Measurements from ENCODE around the gene NXPE1.
"Not testable (repeated sequence)": the region's sequence is repeated elsewhere in the genome, so short reads cannot be mapped to it uniquely, and the experiment has no call there.

NXPE1 gene

GRCh38 chr11:114559425-114560310, at the start of gene NXPE1:
NXPE1 (minus strand) TSS chr11:114559881; CDS start chr11:114551201, 8,680 bp downstream.
- Mint-ChIP-seq H3K9me3 (no peaks in the 10 kb centered on the region), H3K4me1 (no peaks in the 10 kb centered on the region), H3K27me3 (peaks cover 49% of the 10 kb centered on the region), H3K4me3 (no peak within 1 kb of the TSS), H3K36me3 (ENCODE audit: insufficient read depth) (peaks cover 1% of the 10 kb centered on the region), H3K27ac (ENCODE audit: low read depth) (no peak within 1 kb of the TSS)
- no peak for ATAC-seq (replicated peaks; ENCODE audit: extremely low read depth, poor library complexity, severe bottlenecking)
- no peak for DNase-seq (ENCODE audit: low spot score in 2 of 2)

- DNase-seq (ENCODE audit: low spot score in 2 of 2): no peak
- H3K27me3 Mint-ChIP-seq: no peaks in the 10 kb centered on the region
- no peaks in the 10 kb centered on the region for H3K36me3 Mint-ChIP-seq (ENCODE audit: insufficient read depth)
- no peak overlapping the region for H3K27ac Mint-ChIP-seq (ENCODE audit: low read depth)
- no peaks in the 10 kb centered on the region for H3K9me3 Mint-ChIP-seq
- no peak overlapping the region for H3K4me3 Mint-ChIP-seq
- H3K4me1 Mint-ChIP-seq: no peaks in the 10 kb centered on the region
- ATAC-seq (replicated peaks; ENCODE audit: extremely low read depth, poor library complexity, severe bottlenecking): no peak
These were observed 49.7 kb upstream of the NXPE1 start for GRCh38 chr11:114609429-114609828.

- ATAC-seq (replicated peaks; ENCODE audit: extremely low read depth, poor library complexity, severe bottlenecking); H3K27ac Mint-ChIP-seq (ENCODE audit: low read depth); H3K4me1 Mint-ChIP-seq: not testable (repeated sequence)
These were observed 48.9 kb upstream of the NXPE1 start for GRCh38 chr11:114608605-114609004.

DNA sequence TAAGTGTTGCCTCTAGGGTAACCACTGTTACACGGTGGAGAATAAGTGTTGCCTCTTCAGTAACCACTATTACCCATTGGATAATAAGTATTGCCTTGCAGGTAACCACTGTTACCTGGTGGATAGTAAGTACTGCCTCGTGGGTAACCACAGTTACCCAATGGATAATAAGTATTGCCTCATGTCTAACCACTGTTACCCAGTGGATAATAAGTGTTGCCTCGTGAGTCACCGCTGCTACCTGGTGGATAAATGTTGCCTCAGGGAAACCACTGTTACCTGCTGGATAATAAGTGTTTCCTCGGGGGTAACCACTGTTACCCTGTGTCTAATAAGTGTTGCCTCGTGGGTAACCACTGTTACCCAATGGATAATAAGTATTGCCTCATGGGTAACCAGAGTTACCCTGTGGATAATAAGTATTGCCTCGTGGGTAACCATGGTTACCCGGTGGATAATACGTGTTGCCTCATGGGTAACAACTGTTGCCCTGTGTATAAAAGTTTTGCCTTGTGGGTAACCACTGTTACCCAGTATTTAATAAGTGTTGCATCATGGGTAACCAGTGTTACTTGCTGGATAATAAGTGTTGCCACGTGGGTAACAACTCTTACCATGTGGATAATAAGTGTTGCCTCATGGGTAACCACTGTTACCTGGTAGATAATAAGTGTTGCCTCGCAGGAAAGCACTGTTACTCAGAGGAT, 48.2 kb upstream of the NXPE1 start:
- DNase-seq (ENCODE audit: low spot score in 2 of 2): no peak
- H3K27me3 Mint-ChIP-seq: no peaks in the 10 kb centered on the region
- ATAC-seq (replicated peaks; ENCODE audit: extremely low read depth, poor library complexity, severe bottlenecking): no peak
- H3K36me3 Mint-ChIP-seq (ENCODE audit: insufficient read depth): no peaks in the 10 kb centered on the region
- H3K4me3 Mint-ChIP-seq: no peak overlapping the region
- H3K4me1 Mint-ChIP-seq: no peaks in the 10 kb centered on the region
- H3K9me3 Mint-ChIP-seq: no peaks in the 10 kb centered on the region
- no peak overlapping the region for H3K27ac Mint-ChIP-seq (ENCODE audit: low read depth)

More at GRCh38 chr11:114608605-114609004, 48.9 kb upstream of the NXPE1 start:
- H3K27me3 Mint-ChIP-seq; DNase-seq (ENCODE audit: low spot score in 2 of 2); H3K9me3 Mint-ChIP-seq; H3K36me3 Mint-ChIP-seq (ENCODE audit: insufficient read depth); H3K4me3 Mint-ChIP-seq: not testable (repeated sequence)

DNA sequence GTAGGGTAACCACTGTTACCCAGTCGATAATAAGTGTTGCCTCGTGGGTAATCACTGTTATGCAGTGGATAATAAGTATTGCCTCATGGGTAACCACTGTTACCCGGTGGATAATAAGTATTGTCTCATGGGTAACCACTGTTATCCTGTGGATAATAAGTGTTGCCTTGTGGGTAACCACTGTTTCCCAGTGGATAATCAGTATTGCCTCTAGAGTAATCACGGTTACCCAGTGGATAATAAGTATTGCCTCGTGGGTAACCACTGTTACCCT, 47.1 kb upstream of the NXPE1 start:
- not testable (repeated sequence) for ATAC-seq (replicated peaks; ENCODE audit: extremely low read depth, poor library complexity, severe bottlenecking); H3K36me3 Mint-ChIP-seq (ENCODE audit: insufficient read depth); H3K4me1 Mint-ChIP-seq; H3K9me3 Mint-ChIP-seq; H3K27ac Mint-ChIP-seq (ENCODE audit: low read depth); H3K27me3 Mint-ChIP-seq; DNase-seq (ENCODE audit: low spot score in 2 of 2); H3K4me3 Mint-ChIP-seq

- no peak overlapping the region for H3K4me3 Mint-ChIP-seq
- H3K9me3 Mint-ChIP-seq: no peaks in the 10 kb centered on the region
- H3K27me3 Mint-ChIP-seq: no peaks in the 10 kb centered on the region
- H3K36me3 Mint-ChIP-seq (ENCODE audit: insufficient read depth): no peaks in the 10 kb centered on the region
- DNase-seq (ENCODE audit: low spot score in 2 of 2) (no peak), ATAC-seq (replicated peaks; ENCODE audit: extremely low read depth, poor library complexity, severe bottlenecking) (no peak)
- no peak overlapping the region for H3K27ac Mint-ChIP-seq (ENCODE audit: low read depth)
- no peaks in the 10 kb centered on the region for H3K4me1 Mint-ChIP-seq
These were observed 46.5 kb upstream of the NXPE1 start for GRCh38 chr11:114606003-114606801.

DNA sequence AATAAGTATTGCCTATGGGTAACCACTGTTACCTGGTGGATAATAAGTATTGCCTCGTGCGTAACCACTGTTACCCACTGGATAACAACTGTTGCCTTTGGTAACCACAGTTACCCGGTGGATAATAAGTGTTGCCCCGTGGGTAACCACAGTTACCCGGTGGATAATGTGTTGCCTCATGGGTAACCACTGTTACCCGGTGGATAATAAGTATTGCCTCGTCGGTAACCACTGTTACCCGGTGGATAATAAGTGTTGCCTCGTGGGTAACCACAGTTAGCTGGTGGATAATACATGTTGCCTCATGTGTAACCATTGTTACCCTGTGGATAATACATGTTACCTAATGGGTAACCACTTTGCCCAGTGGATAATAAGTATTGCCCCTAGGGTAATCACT, 45.7 kb upstream of the NXPE1 start:
- Mint-ChIP-seq H3K36me3 (ENCODE audit: insufficient read depth) (no peaks in the 10 kb centered on the region), H3K27me3 (no peaks in the 10 kb centered on the region), H3K27ac (ENCODE audit: low read depth) (no peak overlapping the region), H3K4me1 (no peaks in the 10 kb centered on the region), H3K9me3 (no peaks in the 10 kb centered on the region), H3K4me3 (no peak overlapping the region)
- DNase-seq (ENCODE audit: low spot score in 2 of 2): no peak
- ATAC-seq (replicated peaks; ENCODE audit: extremely low read depth, poor library complexity, severe bottlenecking): no peak

GRCh38 chr11:114604886-114605285, 45.2 kb upstream of the NXPE1 start:
- Mint-ChIP-seq H3K9me3 (no peaks in the 10 kb centered on the region), H3K27me3 (no peaks in the 10 kb centered on the region), H3K36me3 (ENCODE audit: insufficient read depth) (no peaks in the 10 kb centered on the region), H3K27ac (ENCODE audit: low read depth) (no peak overlapping the region), H3K4me3 (no peak overlapping the region), H3K4me1 (no peaks in the 10 kb centered on the region)
- ATAC-seq (replicated peaks; ENCODE audit: extremely low read depth, poor library complexity, severe bottlenecking): no peak
- DNase-seq (ENCODE audit: low spot score in 2 of 2): no peak

- H3K4me3 Mint-ChIP-seq: no peak overlapping the region
- no peak for ATAC-seq (replicated peaks; ENCODE audit: extremely low read depth, poor library complexity, severe bottlenecking)
- H3K4me1 Mint-ChIP-seq: no peaks in the 10 kb centered on the region
- H3K9me3 Mint-ChIP-seq: no peaks in the 10 kb centered on the region
- no peaks in the 10 kb centered on the region for H3K36me3 Mint-ChIP-seq (ENCODE audit: insufficient read depth)
- no peak for DNase-seq (ENCODE audit: low spot score in 2 of 2)
- H3K27me3 Mint-ChIP-seq: no peaks in the 10 kb centered on the region
- no peak overlapping the region for H3K27ac Mint-ChIP-seq (ENCODE audit: low read depth)
These were observed 44.6 kb upstream of the NXPE1 start for GRCh38 chr11:114604179-114604813.

GRCh38 chr11:114603151-114603550, 43.5 kb upstream of the NXPE1 start:
- not testable (repeated sequence) for DNase-seq (ENCODE audit: low spot score in 2 of 2); H3K4me1 Mint-ChIP-seq; H3K9me3 Mint-ChIP-seq; H3K4me3 Mint-ChIP-seq; H3K27ac Mint-ChIP-seq (ENCODE audit: low read depth); H3K27me3 Mint-ChIP-seq; H3K36me3 Mint-ChIP-seq (ENCODE audit: insufficient read depth); ATAC-seq (replicated peaks; ENCODE audit: extremely low read depth, poor library complexity, severe bottlenecking)

GRCh38 chr11:114598461-114598860, 38.8 kb upstream of the NXPE1 start:
- Mint-ChIP-seq H3K4me3 (no peak overlapping the region), H3K4me1 (no peaks in the 10 kb centered on the region), H3K9me3 (no peaks in the 10 kb centered on the region), H3K27me3 (no peaks in the 10 kb centered on the region), H3K36me3 (ENCODE audit: insufficient read depth) (no peaks in the 10 kb centered on the region), H3K27ac (ENCODE audit: low read depth) (no peak overlapping the region)
- DNase-seq (ENCODE audit: low spot score in 2 of 2): no peak
- no peak for ATAC-seq (replicated peaks; ENCODE audit: extremely low read depth, poor library complexity, severe bottlenecking)

DNA sequence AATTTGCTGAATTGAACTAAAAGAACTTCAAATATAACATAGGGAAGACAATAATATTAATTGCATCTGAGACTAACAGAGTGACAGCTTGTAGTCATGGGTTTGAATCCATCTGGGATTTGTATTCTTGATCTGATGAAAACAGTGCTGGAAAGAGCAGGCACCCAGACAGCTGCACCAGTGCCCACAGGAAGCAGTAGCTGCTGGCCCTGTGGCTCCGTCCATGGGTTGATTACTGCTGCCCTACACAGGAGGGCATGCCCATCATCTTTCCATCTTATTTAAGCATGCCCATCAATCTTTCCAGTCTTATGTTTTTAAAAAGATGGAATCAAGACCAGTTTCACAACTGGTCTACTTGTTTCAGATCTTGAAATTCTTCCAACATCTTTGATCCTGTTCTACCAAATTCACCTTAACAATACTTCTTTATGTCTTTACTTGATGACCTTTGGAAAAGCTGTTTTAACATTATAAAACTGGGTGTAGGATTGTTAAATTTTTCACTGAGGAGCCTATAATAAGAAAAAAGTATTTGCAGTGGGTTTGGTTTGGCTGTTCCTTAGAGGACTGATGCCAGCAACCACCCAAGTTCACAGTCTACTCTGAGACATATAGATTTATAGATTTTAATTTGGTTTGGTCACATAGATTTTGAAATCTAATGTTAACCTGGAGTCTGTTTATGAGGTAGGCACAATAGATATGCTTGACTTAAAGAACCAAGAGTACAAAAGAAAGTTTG, 36.7 kb upstream of the NXPE1 start:
- Mint-ChIP-seq H3K4me1 (no peaks in the 10 kb centered on the region), H3K27ac (ENCODE audit: low read depth) (no peak overlapping the region), H3K36me3 (ENCODE audit: insufficient read depth) (no peaks in the 10 kb centered on the region), H3K9me3 (no peaks in the 10 kb centered on the region), H3K27me3 (peaks cover 11% of the 10 kb centered on the region), H3K4me3 (no peak overlapping the region)
- ATAC-seq (replicated peaks; ENCODE audit: extremely low read depth, poor library complexity, severe bottlenecking): no peak
- no peak for DNase-seq (ENCODE audit: low spot score in 2 of 2)

All from central memory CD8-positive, alpha-beta T cell (primary cell).